ENCODE measurements around the gene RBMS3.
"Not testable (repeated sequence)": the region's sequence is repeated elsewhere in the genome, so short reads cannot be mapped to it uniquely, and the experiment has no call there.

RBMS3 gene

GRCh38 chr3:29642393-29643033 lies 361.6 kb downstream of the RBMS3 start:
- no peak for DNase-seq

- DNase-seq = no peak
These were observed 362.2 kb downstream of the RBMS3 start for GRCh38 chr3:29643034-29643425.

GRCh38 chr3:29644261-29644660 lies 363.4 kb downstream of the RBMS3 start:
- DNase-seq = no peak

DNA sequence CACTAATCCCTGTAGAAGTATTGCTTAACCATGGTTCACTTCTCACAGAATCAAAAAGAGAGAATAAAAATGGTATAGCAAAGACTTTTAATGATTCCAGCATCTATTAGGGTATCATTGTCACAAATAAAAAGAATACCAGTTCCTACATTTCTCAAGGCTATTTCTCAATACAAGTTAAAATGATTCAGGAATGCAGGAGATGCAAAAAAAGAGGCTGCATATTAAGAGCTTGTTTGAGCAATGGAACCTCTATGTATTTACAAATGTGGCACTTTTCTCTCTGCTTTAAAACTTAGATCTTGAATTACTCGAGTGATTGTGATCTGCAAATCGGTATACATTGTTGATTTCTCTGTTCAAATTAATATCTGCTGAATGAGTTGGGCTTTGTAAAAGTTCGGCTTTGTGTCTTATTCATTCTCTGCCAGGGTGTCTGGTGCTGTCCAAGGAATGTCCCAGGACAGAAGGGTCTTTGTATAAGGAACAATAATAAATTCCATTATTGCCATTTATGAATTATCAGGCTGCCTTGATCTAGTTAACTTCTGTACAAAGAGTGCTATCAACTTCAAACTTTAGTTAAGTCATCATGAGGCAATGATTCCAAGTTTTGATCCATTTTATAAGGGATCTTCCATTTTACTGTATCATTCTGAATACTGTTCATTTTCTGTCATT lies 364.2 kb downstream of the RBMS3 start:
- DNase-seq = no peak

DNA sequence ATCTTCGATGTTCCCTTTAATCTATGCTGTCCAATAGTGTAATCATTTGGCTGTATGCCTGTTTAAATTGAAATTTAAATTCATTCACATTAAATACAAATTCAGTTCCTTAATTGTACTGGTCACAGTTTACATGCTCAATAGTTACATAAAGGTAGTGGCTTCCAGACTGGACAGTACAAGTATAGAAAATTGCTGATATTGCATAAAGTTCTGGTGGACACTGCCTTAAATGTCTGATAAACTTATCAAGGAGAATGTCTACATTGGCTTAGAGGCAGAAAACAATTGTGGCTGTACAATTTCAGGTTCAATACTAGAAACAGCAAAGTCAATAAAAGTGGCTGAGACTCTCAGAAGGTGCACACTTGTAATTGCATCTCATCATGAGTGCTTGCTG lies 365.2 kb downstream of the RBMS3 start:
- no peak for DNase-seq

DNA sequence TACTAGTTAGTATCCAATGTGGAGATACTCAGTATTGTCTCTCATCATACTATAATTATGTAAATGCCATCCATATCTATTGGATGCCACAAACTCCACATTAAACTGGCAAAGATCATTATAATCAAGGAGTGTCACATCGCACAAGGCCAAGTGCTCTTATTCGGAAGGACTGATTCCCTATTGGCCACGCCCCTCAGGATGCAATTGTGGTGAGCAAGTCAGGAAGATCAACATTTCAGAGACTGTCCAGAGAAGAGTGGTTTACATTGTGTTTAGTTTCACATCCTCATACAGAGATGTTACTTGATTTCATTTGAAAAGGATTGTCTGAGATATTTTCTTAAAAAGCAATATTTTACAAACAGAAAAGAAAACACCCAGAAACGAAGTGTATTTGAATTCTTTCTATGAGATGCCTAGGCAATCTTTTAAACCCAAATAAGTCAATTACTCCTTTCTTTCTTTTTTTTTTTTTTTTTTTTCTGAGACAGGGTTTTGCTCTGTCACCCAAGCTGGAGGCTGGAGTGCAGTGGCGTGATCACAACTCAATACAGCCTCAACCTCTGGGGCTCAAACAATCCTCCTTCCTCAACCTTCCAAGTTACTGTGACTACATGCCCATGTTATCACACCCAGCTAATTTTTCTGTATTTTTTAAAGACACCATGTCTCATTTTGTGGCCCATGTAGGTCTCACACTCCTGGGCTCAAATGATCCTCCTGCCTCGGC lies 369.1 kb downstream of the RBMS3 start:
- no peak for DNase-seq

DNA sequence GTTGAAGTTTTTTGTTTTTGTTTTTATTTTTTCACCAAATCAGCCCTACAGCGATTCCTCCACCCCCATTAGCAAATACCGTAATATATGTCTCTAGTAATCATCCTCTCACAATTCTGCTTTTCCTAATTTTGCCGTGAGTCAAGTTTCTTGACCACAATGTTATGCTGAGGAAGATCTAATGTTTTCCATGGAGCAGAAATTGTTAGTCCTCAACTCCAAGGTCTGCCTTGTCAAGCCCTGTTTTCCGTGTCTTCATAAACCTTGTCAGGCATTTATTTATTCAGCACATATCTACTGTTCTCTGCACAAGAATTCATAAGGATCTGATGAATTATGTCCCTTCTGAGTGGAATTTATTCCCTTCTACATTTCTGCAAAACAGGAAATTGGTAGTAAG lies 372.8 kb downstream of the RBMS3 start:
- DNase-seq = no peak

GRCh38 chr3:29655015-29655747 lies 374.3 kb downstream of the RBMS3 start:
- DNase-seq = no peak

DNA sequence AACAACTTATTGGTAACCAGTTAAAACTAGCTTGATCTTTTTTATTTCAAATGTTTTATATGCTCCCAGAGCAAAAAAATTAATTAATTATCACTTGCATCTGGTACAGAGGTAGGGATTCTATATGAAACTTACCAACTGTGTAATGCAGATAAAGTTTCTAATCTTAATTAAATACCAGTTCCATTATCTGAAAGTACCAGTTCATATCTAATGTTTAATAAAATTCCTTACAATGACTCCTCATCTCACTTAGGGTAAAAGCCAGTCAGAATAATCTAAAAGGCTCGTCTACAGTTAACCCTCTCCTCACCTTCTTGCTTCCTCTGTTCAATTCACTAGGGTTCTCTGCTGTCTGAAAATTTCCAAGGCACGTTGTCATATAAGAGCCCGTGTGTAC lies 384.8 kb downstream of the RBMS3 start:
- DNase-seq = no peak

- no peak for DNase-seq
These were observed 387.4 kb downstream of the RBMS3 start for GRCh38 chr3:29668233-29668632.

DNA sequence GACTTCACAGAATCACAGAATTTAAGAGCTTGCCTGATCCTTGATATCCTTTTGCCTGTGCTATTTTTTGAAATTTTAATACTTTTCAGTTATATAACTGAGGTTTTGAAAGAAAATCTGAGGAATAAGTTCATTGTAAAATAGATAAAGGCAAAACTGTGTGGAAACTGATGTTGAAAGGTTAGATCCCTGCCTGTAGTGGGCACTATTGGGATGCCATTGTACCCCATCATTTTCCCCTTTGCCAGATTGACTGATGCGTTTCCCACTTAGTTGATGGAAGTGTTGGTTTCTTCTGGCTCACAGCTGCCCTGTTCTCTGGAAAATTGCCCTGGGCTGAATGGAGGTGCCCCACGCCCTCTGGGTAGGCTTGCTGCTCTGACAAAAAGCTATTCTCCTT lies 387.9 kb downstream of the RBMS3 start:
- no peak for DNase-seq

- DNase-seq = not testable (repeated sequence)
These were observed 389.6 kb downstream of the RBMS3 start for GRCh38 chr3:29670476-29670875.

- DNase-seq = no peak
These were observed 396.6 kb downstream of the RBMS3 start for GRCh38 chr3:29677421-29677820.

GRCh38 chr3:29679944-29680343 lies 399.1 kb downstream of the RBMS3 start:
- no peak for DNase-seq

GRCh38 chr3:29683018-29683993 lies 402.4 kb downstream of the RBMS3 start:
- DNase-seq = no peak

DNA sequence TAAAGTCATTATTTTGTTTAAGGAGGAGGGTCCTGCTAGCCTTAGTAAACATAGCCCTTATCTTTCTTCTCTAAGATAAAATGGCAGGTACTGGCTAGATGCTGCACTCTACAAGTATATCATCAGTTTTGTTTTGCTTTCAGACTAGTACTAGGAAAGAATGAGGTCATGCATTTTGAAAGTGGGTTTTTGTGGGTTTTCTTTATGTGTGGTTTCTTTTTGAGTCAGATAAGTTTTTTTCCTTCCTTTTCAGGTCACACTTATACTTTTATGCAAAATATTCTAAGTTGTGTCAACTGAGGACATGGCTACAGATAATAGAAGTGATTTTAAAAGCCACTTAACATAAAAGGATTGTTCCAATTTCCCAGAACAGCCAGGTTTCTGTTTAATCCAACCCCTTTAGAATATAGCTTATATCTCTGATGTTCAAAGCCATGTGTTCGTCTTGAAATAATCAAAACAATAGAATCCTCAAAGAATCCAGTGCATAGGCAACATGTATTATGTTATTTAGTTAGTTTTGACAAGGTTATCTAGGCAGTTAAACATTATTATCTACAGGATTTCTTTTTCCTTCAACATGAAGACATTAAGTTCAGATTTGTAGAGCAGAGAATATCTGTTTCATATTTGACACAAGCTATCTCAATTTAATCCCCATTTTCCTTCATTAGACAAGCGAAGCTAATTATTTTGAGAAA lies 406.2 kb downstream of the RBMS3 start:
- DNase-seq = no peak

- no peak for DNase-seq
These were observed 409.9 kb downstream of the RBMS3 start for GRCh38 chr3:29690686-29691353.

GRCh38 chr3:29693863-29694262 lies 413.0 kb downstream of the RBMS3 start:
- DNase-seq = no peak

- no peak for DNase-seq
These were observed 413.5 kb downstream of the RBMS3 start for GRCh38 chr3:29694331-29694730.

GRCh38 chr3:29694783-29695182 lies 413.9 kb downstream of the RBMS3 start:
- no peak for DNase-seq

- DNase-seq = no peak
These were observed 414.3 kb downstream of the RBMS3 start for GRCh38 chr3:29695201-29695600.

Data from NCI-H1436 (cell line).